NCI-H2227 treated with DMSO at 0.1 percent for 48 hours (cell line): Measurements from ENCODE around the gene KRTAP4-12.
A peak's percentile ranks its signal among the peaks of the same experiment; 100 is the strongest.
"Not testable (repeated sequence)": the region's sequence is repeated elsewhere in the genome, so short reads cannot be mapped to it uniquely, and the experiment has no call there.

Source experiments
- DNase-seq: peaks from one replicate; lab custom pipeline; 2025; lab: John Stamatoyannopoulos, UW

Gene KRTAP4-12

DNA sequence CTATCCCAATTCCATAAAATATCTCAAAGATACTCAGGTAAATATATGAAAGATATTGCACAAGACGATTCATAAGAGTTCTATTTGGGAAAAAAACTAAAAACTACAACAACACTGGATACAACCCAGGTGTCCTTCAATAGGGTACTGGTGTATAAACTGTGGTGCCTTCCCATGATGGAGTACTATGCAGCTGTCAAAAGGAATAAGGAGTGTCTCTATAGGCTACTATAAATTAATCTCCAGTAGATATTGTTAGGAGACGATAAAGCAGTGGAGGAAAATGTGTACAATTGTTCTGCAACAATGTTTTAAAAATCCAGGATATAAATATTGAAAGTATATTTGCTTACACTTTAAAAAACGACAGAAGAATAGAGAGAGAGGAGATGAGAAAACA, 2.4 kb upstream of the KRTAP4-12 start:
- no peak for DNase-seq

DNA sequence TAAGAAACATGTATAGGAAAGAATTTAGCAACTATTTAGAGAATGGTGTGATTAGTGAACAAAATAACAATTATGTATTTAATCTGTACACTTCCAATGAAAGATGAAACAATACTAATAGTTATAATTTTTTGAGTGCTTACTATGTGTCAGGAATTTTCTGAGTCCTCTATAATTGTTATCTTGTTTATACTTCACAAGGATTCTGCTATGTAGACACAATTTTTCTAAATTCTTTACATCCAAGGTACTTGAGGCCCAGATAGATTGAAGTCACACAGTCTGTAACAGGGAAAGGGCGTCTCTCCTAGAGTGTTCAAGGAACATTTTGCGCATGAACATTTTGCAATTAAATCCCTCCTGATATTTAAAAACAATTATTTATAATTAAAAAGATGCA, 1.1 kb upstream of the KRTAP4-12 start:
- no peak for DNase-seq

DNA sequence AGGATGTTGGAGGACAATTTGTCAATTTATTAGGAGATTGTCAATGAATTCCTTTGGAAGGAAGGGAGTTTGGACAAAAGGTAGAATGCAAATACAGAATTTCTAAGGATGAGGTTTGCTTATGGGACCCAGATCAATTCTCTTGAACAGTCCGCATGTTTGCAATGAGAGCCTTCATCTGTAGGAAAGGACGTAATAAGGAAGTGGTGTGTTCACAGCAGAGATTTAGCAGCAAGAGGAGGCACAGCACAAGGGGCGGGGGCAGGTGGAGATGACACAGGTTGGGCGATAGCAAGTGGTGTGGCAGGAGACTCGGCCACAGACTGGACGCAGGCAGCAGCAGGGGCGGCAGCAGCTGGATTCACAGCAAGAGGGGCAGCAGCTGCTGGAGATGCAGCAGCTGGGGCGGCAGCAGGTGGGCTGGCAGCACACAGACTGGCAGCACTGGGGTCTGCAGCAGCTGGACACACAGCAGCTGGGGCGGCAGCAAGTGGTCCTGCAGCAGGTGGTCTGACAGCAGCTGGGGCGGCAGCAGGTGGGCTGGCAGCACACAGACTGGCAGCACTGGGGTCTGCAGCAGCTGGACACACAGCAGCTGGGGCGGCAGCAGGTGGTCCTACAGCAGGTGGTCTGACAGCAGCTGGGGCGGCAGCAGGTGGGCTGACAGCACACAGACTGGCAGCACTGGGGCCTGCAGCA, 541 bp downstream of the KRTAP4-12 start:
- DNase-seq: not testable (repeated sequence)

DNA sequence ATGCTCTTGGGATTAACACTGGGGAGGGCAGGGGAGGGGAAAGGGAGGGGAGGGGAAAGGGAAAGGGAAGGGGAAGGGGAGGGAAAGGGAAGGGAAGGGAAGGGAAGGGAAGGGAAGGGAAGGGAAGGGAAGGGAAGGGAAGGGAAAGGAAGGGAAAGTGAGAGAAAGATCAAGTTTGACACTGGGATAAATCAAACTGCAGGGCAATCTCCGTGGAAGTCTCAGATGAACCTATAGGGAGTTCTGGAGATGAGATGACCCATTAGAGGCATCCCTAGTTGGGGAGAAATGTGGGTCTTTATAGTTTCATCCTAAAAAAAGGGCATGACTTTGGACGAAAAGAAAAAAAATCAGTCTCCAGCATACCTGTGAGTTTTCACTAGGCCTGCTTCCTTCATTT, 2.2 kb downstream of the KRTAP4-12 start:
- no peak for DNase-seq

DNA sequence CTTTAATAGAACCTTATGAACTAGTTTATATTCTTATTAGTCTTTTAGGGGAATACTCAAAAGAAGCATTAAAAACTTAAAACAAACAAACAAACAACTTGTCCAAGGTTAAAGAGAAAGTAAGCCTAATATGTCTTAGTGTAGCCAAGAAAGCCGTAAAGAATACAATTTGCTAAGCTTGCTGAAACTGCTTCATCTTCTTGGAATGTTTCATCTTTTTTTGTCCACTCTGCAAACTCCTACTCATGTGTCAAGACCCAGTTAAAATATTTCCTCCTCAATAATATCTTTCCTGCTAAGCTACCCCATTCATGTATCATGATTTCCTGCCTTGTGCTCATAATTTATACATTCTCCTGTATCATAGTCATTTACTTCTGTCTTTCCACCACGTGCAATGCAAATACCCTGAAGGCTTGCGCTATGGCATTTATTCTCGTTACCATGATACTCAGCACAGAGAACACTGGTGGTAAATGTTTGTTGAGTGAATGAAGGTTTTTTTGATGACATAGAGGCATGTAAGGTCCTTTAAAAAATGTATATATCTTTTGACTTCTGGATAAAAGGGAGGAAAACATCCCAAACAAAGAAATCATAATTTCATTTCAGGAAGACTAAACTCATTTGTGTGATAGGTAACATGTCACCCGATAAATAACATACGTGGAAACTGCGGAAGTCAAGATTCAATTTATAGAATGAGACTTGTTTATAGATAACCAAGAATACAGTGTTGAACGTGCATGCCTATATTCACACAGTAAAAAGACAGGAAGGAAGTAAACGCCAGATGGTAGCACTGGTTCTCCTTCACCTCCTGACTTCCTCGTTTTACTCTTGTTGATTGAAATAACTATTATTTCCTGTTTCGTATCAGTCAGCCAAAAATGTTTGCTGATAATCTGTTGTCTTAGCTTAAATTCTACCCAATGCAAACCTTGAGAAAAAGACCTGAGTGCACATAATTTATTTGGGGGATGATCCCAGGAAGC, 4.0 kb downstream of the KRTAP4-12 start:
- not testable (repeated sequence) for DNase-seq

DNA sequence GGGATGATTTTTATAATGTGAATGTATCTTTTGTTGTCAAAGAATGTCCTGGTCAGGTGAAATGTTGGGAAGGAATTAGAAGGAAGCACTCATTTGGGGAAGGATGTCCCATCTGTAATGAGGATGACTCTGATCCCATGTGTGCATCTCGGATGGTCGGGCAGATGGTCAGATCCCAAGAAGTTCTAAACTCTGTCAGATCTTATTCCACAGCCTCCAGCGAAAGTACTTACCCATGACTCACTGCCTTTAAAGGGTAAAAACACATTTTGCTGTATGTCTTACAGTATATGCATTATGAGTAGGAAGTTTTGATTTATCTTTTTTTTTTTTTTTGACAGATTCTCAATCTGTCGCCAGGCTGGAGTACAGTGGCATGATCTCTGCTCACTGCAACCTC, 5.3 kb downstream of the KRTAP4-12 start:
- no peak for DNase-seq

DNA sequence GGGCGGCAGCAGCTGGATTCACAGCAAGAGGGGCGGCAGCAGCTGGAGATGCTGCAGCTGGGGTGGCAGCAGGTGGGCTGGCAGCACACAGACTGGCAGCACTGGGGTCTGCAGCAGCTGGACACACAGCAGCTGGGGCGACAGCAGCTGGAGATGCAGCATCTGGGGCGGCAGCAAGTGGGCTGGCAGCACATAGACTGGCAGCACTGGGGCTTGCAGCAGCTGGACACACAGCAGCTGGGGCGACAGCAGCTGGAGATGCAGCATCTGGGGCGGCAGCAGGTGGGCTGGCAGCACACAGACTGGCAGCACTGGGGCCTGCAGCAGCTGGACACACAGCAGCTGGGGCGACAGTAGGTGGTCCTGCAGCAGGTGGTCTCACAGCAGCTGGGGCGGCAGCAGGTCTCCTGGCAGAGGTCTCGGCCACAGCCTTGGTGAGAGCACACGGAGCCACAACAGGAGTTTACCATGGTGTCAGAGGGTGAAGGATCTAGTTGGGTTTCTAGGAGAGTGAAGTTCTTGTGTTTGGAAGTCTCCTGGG, 6.1 kb downstream of the KRTAP4-12 start, which contains the start of gene KRTAP4-11:
Gene KRTAP4-11 (minus strand): TSS at position 528 of the 541 bp plus-strand sequence. CDS start 58 bp downstream, at position 470.
- DNase-seq: not testable (repeated sequence)

DNA sequence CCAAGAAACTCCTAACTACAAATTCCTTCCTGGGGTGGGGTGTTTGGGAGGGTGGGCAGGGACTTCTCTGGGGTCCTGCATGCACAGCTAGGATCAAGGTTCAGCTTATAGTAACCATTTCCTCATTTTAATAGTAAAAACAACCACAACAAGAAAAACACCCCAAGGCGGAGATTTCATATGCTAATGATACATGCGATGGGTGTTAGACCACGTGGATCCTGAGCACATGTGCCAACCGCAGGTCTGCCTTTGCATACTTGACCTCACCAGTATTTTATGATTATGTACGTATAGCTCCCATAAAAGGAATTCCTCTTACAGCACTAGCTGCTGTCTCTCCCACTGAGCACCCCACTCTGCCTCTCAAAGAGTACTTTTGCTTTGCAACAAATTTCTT, 7.7 kb downstream of the KRTAP4-12 start:
- no peak for DNase-seq

DNA sequence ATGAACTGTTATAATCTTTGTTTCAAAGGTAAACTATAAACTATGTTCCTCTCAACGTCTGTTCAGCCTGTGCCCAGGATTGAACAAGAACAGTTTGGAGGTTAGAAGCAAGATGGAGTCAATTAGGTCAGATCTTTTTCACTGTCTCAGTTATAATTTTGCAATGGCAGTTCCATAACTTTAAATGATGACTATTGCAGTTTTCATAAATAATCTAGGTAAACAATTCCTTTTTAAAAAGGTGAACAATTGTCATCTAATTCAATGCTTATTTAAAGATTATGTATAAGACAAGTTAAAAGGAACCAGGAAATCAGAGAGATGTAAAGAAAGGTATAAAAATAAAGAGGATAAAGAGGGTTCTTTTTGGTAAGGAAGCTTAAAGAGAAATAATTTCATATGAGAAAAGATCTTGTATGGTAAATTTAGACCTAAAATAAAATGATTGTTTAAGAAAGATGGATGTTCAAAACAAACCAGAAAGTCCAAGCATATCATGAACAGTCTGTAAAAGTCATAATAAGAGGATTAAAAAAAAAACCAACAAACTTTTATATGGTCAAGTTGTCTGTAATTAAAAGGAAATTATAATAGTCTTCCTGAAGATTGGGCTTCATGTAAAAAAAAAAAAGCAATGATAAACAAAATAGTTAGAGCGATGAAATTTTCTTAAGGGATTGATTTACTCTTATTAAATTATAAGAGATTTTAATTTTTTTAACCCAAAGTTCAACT, 12.7 kb downstream of the KRTAP4-12 start:
- no peak for DNase-seq

DNA sequence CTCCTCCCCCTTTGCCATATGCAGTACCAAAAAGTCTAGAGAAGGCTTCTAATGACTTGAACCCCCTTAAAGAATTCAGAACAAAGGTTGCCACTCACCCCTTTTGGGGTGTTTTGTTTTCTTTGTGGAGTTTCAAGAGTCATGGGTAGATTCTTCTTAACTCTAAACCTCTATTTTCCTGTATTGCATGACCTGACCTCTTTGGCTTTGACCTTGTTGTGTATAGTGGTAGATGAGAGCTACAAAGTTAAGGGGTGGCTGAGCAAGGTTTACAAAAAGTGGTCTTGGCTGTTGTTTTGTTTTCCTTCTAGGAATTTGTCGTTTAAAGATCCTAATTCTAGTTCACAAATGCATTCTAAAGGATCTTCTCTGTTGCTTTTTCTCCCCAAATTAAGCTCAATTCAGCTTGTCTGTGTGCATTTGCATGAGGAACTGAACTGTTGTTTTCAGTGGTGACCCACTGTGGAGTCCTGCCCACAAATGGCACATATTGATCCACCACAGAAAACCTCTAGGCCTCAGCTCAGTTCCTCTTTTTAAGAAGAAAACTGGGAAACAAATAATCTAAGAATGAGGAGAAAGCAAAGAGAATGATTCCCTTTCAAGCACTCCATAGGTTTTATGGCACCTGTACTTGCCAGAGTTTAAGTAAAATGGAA, 15.1 kb downstream of the KRTAP4-12 start:
- DNase-seq: not testable (repeated sequence)

DNA sequence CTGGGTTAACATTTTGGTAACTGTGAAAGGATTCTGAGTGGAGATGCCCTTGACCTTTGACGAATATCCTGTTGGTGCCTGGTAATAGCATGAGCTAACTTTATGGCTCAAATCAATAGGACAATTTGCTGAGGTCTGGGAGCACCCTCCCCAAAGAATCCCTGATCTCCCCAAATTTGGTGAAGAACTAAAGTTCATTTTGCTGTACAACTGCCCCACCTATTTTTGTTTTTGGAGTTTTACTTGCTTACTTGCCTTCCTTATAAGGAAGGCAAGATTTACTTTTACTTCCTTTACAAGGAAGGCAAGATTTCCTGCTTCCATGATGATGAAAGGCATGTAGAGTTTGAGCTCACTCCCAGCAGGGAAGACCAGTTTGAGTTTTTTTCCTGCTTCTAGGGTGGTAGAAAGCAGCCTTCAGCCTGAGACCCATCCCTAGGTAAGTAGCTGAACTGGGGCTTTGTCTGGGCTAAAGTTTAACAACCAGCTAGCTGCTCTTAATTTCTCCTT, 16.0 kb downstream of the KRTAP4-12 start:
- no peak for DNase-seq

DNA sequence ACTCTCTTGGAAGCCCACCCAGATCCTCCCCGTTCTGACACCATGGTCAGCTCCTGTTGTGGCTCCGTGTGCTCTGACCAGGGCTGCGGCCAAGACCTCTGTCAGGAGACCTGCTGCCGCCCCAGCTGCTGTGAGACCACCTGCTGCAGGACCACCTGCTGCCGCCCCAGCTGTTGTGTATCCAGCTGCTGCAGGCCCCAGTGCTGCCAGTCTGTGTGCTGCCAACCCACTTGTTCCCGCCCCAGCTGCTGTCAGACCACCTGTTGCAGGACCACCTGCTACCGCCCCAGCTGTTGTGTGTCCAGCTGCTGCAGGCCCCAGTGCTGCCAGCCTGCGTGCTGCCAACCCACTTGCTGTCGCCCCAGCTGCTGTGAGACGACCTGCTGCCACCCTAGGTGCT, 18.6 kb downstream of the KRTAP4-12 start, which contains the start of gene KRTAP4-9:
Gene KRTAP4-9 (plus strand): TSS at position 43 of the 400 bp plus-strand sequence. CDS start 0 bp downstream, at position 43.
- not testable (repeated sequence) for DNase-seq

DNA sequence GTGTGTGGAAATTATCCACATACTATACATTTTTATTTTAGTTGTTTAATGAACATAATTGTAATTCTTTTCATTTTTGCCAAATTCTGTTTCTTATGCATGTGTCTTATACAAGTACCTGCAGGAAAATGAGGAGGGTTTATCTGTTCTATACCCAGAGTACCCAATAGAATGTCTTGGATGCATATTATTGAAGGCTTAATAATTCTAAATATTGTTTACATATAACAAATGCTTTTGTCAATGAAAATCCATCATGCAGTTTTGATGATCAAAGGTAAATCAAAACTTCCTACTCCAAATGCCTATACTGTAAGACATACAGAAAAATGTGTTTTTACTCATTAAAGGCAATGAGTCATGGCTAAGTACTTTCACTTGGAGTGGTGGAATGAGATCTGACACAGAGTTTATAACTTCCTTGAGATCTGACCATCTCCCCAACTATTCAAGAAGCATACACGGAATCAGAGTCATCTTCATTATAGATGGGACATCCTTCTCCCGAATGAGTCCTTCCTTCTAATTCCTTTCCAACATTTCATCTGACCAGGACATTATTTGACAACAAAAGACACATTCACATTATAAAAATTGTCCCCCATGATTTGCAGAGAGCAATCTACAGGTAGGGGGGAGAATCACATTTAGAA, 19.5 kb downstream of the KRTAP4-12 start:
- DNase-seq: not testable (repeated sequence)

DNA sequence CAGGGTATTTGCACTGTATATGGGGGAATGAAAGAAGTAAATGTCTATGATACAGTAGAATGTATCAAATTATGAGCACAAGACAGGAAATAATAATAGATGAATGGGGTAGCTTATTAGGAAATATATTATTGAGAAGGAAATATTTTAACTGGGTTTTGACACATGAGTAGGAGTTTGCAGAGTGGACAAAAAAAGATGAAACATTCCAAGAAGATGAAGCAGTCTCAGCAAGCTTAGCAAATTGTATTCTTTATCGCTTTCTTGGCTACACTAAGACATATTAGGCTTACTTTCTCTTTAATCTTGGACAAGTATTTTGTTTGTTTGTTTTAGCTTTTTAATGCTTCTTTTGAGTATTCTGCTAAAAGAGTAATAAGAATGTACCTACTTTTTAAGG, 20.1 kb downstream of the KRTAP4-12 start:
- DNase-seq: no peak

DNA sequence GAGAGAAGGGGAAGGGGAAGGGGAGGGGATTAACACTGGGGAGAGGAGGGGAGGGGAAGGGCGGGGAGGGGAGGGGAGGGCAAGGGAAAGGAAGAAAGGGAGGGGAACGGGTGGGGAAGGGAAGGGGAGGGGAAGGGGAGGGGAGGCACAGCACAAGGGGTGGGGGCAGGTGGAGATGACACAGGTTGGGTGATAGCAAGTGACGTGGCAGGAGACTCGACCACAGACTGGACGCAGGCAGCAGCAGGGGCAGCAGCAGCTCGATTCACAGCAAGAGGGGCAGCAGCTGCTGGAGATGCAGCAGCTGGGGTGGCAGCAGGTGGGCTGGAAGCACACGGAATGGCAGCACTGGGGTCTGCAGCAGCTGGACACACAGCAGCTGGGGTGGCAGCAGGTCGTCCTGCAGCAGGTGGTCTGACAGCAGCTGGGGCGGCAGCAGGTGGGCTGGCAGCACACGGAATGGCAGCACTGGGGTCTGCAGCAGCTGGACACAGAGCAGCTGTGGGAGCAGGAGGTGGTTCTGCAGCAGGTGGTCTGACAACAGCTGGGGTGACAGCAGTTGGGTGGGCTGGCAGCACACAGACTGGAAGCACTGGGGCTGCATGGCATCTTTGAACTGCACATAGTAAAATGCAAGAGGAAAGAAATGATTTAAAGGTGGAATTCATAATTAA, 22.3 kb downstream of the KRTAP4-12 start, which contains the start of gene KRTAP4-16:
Gene KRTAP4-16 (minus strand): TSS at position 624 of the 674 bp plus-strand sequence. CDS start 0 bp downstream, at position 624.
- peak; percentile 2 for DNase-seq

DNA sequence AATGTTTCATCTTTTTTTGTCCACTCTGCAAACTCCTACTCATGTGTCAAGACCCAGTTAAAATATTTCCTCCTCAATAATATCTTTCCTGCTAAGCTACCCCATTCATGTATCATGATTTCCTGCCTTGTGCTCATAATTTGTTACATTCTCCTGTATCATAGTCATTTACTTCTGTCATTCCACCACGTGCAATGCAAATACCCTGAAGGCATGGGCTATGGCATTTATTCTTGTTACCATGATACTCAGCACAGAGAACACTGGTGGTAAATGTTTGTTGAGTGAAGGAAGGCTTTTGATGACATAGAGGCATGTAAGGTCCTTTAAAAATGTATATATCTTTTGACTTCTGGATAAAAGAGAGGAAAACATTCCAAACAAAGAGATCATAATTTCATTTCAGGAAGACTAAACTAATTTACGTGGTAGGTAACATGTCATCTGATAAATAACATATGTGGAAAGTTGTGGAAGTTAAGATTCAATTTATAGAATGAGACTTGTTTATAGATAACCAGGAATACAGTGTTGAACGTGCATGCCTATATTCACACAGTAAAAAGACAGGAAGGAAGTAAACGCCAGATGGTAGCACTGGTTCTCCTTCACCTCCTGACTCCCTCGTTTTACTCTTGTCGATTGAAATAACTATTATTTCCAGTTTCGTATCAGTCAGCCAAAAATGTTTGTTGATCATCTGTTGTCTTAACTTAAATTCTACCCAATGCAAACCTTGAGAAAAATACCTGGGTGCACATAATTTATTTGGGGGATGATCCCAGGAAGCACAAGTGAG, 24.1 kb downstream of the KRTAP4-12 start:
- not testable (repeated sequence) for DNase-seq

DNA sequence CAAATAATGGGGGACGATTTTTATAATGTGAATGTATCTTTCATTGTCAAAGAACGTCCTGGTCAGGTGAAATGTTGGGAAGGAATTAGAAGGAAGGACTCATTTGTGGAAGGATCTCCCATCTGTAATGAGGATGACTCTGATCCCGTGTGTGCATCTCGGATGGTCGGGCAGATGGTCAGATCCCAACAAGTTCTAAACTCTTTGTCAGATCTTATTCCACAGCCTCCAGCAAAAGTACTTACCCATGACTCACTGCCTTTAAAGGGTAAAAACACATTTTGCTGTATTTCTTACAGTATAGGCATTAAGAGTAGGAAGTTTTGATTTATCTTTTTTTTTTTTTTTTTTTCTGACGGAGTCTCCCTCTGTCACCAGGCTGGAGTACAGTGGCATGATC, 25.5 kb downstream of the KRTAP4-12 start:
- no peak for DNase-seq

DNA sequence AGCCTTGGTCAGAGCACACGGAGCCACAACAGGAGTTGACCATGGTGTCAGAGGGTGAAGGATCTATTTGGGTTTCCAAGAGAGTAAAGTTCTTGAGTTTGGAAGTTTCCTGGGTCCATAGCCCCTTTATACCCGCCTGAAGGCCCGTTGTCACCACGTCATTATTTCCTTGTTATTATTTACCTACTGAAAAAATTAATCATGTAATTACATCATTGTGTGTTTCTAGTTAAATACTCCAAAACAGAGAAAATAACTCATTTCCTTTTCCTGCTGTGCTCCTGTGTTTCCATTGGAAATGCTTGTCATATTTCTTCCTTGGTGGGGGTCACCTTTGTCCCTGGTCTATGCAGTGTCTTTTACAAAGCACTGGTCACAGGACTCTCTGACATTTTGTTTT, 25.9 kb downstream of the KRTAP4-12 start, which contains the start of gene KRTAP4-8:
Gene KRTAP4-8 (minus strand): TSS at position 101 of the 400 bp plus-strand sequence. CDS start 58 bp downstream, at position 43.
- no peak for DNase-seq

DNA sequence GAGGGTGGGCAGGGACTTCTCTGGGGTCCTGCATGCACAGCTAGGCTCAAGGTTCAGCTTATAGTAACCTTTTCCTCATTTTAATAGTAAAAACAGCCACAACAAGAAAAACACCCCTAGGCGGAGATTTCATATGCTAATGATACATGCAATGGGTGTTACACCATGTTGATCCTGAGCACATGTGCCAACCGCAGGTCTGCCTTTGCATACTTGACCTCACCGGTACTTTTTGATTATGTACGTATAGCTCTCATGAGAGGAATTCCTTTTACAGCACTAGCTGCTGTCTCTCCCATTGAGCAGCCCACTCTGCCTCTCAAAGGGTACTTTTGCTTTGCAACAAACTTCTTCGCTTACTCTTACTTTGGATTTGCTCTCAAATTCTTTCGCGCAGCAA, 27.9 kb downstream of the KRTAP4-12 start:
- DNase-seq: no peak
